ENCODE results near the gene TAX1BP1. TPM values are rescaled to one million over a fixed set of nuclear protein-coding genes. Genes with fewer than 3 reads are reported as not detected.

Gene TAX1BP1
- total and polyA plus RNA-seq, 2 of the 13 experiments (the other 11 are each of a cell fraction or from before 2014, with no cell fraction given), result 95.2 to 98.9 TPM

GRCh38 chr7:27739301-27739908 lies 557 bp upstream of the TAX1BP1 start:
- WGBS (ENCODE audit: low lambda C conversion rate), result under 1% methylated on average over 17 of the region's 17 CpGs
- no peaks in the 10 kb centered on the region for H3K9me3 ChIP-seq (ENCODE audit: low read length)
- intact Hi-C loops (cut with micrococcal nuclease; ENCODE audit: unreplicated experiment) (no loop called here), in situ Hi-C loops (cut with HindIII; ENCODE audit: extremely low pct_ligation_motif_present, low pct_unique_long_range_greater_than_20kb) (no loop called here)
- H3K36me3 ChIP-seq (replicated peaks in 1 of 2; ENCODE audit: control insufficient read depth in 1 of 2, insufficient read depth in 2 of 2, low read length in 2 of 2), result no peaks in the 10 kb centered on the region
- H3K4me3 ChIP-seq (replicated peaks in 1 of 3; ENCODE audit: insufficient read depth in 1 of 3, low read depth in 2 of 3, low read length in 3 of 3), result peak overlapping the region; percentile 97 to 98 (median 98)
- H3K4me2 ChIP-seq (ENCODE audit: low read depth, low read length), result peak overlapping the region; percentile 81
- ATAC-seq, result peak; percentile 72
- POLR2A ChIA-PET, result interaction anchor here (1.2 to 3.9 kb wide), 5 partner anchors 24 to 122 kb away, joined by 3 to 58 read pairs (median 20); partner anchors contain the start of gene HIBADH
- CTCF ChIA-PET (ENCODE audit: low intra/inter-chr PET ratio, low total read pairs), result no interaction called here
- BruUV-seq (replicated peaks), result TSS peak; percentile 79
- peaks cover 26% of the 10 kb centered on the region for H3K79me2 ChIP-seq (ENCODE audit: insufficient read depth, low read length)
- H2AFZ ChIP-seq (ENCODE audit: low read length), result peak overlapping the region; percentile 60
- peaks cover 55% of the 10 kb centered on the region for H3K4me1 ChIP-seq (ENCODE audit: insufficient read depth, low read length)
- no peak for FAIRE-seq
- no peaks in the 10 kb centered on the region for H4K20me1 ChIP-seq (ENCODE audit: insufficient read depth, low read length)
- peak overlapping the region; percentile 96 for H3K9ac ChIP-seq (ENCODE audit: insufficient read depth, low read depth, low read length)
- no peak for DNase-seq (ENCODE audit: low spot score)
- H3K27ac ChIP-seq (ENCODE audit: extremely low read length, insufficient read depth, low read length), result peak overlapping the region; percentile 97
- H3K27me3 ChIP-seq (ENCODE audit: control insufficient read depth in 1 of 2, insufficient read depth in 2 of 2, low read length in 2 of 2), result no peaks in the 10 kb centered on the region; a peak in 1 of 5 replicates
- TF ChIP-seq ZNF441 (CRISPR knock-in tag; IDR thresholded peaks at IDR 0.05; ENCODE audit: borderline replicate concordance), result 0 out of 2 replicates have a peak, but pooled peaks have one; percentile 25
- 0 out of 2 replicates have a peak, but pooled peaks have one; percentile 82 for TF ChIP-seq GZF1 (CRISPR knock-in tag; IDR thresholded peaks at IDR 0.05)
- TF ChIP-seq ZBTB1 (CRISPR knock-in tag; IDR thresholded peaks at IDR 0.05; ENCODE audit: borderline replicate concordance), result no peak
- 0 out of 2 replicates have a peak, but pooled peaks have one; percentile 32 for TF ChIP-seq ZNF556 (CRISPR knock-in tag; IDR thresholded peaks at IDR 0.05; ENCODE audit: borderline replicate concordance)
- 0 out of 2 replicates have a peak, but pooled peaks have one; percentile 54 for TF ChIP-seq ZNF280D (CRISPR knock-in tag; IDR thresholded peaks at IDR 0.05)
- TF ChIP-seq ZNF557 (CRISPR knock-in tag; IDR thresholded peaks at IDR 0.05), result no peak
- no peak for TF ChIP-seq RNF2 (conservative IDR thresholded peaks at IDR 0.05; ENCODE audit: low read depth)
- TF ChIP-seq ZSCAN29 (CRISPR knock-in tag; conservative IDR thresholded peaks at IDR 0.05), result 0 out of 2 replicates have a peak, but pooled peaks have one; percentile 15
- no peak for TF ChIP-seq ZSCAN5A (CRISPR knock-in tag; IDR thresholded peaks at IDR 0.05; ENCODE audit: borderline replicate concordance)
- peak; percentile 79; the same call in 1 of the 2 replicates for TF ChIP-seq NAIF1 (CRISPR knock-in tag; IDR thresholded peaks at IDR 0.05; ENCODE audit: borderline replicate concordance)
- TF ChIP-seq HNRNPH1 (optimal IDR thresholded peaks at IDR 0.05; ENCODE audit: low read depth, low read length), result no peak
- TF ChIP-seq AHR (CRISPR knock-in tag; IDR thresholded peaks at IDR 0.05), result no peak
- TF ChIP-seq HNF1A (IDR thresholded peaks at IDR 0.05; ENCODE audit: low read depth), result no peak
- TF ChIP-seq HNF1A (CRISPR knock-in tag; IDR thresholded peaks at IDR 0.05; ENCODE audit: borderline replicate concordance), result no peak
- TF ChIP-seq NPAS2 (CRISPR knock-in tag; IDR thresholded peaks at IDR 0.05; ENCODE audit: borderline replicate concordance), result no peak
